Frontal cortex (tissue), 4 donors: ENCODE data around the gene DDO. TPM values are rescaled to one million over a fixed set of nuclear protein-coding genes. Genes with fewer than 3 reads are reported as not detected.
"Not testable (repeated sequence)": the region's sequence is repeated elsewhere in the genome, so short reads cannot be mapped to it uniquely, and the experiment has no call there.

Experiments
- DNase-seq, 2 donors: peaks; one replicate each; pipeline ENCODE4 v3.0.0; 2012; ENCODE audit warnings: low spot score in 2 of 2
- FAIRE-seq: peaks from 2 replicates; lab custom pipeline; 2012; peaks lifted over from hg19 to GRCh38; lab: Jason Lieb, UNC
- total RNA-seq: library from RNA; depleted of rRNA; stranded (reverse); fragments of >200 nt; gene quantifications from one replicate; pipeline ENCODE4 v1.2.3, GENCODE V29; 2014
- donor health status: control.
- donor health status: control.
- donor health status: control.

The DDO gene
- total RNA-seq, 1 donor from 2014 or later, result 0.41 TPM

DNA sequence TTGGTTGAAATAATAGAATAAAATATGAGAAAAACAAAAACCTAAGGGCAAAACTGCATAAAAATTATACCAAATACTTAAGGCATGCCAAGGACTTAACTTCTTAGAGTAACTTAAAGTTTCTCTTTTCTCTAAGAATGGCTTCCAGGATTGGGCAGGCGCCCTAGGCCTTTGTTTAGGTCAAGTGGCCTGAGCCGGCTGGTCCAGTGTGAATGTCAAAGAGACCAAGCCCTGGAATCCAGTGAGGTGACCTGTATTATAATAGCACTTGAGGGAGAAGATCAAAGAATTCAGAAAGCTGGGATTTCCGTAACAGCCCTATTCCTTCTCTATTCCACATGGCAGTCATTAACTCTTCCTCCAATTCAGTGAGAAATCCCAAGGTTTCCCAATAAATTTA lies 63.8 kb downstream of the DDO start:
- DNase-seq, result no peak

DNA sequence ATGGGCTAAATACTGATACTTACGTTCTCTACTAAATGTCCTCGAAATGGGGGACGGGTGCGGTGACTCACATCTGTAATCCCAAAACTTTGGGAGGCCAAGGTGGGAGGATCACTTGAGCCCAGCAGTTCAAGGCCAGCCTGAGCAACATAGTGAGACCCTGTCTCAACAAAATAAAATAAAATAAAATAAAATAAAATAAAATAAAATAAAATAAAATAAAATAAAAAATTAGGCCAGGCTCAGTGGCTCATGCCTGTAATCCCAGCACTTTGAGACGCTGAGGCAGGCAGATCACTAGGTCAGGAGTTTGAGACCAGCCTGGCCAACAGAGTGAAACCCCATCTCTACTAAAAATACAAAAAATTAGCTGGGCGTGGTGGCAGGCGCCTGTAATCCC lies 64.8 kb downstream of the DDO start:
- not testable (repeated sequence) for FAIRE-seq

More for the DNA sequence above, 63.8 kb downstream of the DDO start:
- FAIRE-seq, result no peak

GRCh38 chr6:110348961-110349690 lies 66.2 kb downstream of the DDO start:
- DNase-seq (no peak), FAIRE-seq (no peak)

More for the DNA sequence above, 64.8 kb downstream of the DDO start:
- DNase-seq, result not testable (repeated sequence)

GRCh38 chr6:110345025-110345424 lies 70.3 kb downstream of the DDO start:
- DNase-seq (no peak), FAIRE-seq (no peak)

- DNase-seq (no peak), FAIRE-seq (no peak)
Observed at GRCh38 chr6:110342759-110343158, 72.6 kb downstream of the DDO start.

Other genes with a start within 250 kb of the DDO start
- gene WASF1, start 235.9 kb downstream of the DDO start, total RNA-seq, result 63.2 TPM
- 21.2 TPM for gene CDC40, start 235.1 kb downstream of the DDO start, total RNA-seq
- gene METTL24, start 57.2 kb downstream of the DDO start, total RNA-seq, result 2.0 TPM
- not detected for gene SLC22A16, start 61.0 kb upstream of the DDO start, total RNA-seq